AG09319 (cell line): ENCODE data around the gene NFKBIA.

Experiments used
- DNase-seq: peaks from one replicate; pipeline ENCODE4 v3.0.0-alpha.2; 2010; ENCODE audit warnings: low read depth; ENCODE audit errors: extremely low read depth
- CTCF ChIP-seq: IDR thresholded peaks from 2 replicates; pipeline ENCODE4 v1.5.1; 2011; ENCODE audit warnings: low read depth, mild to moderate bottlenecking, inconsistent platforms, low read length, moderate library complexity

Gene NFKBIA

GRCh38 chr14:35433826-35434225 lies 29.3 kb upstream of the NFKBIA start:
- DNase-seq, result no peak
- TF ChIP-seq CTCF, result no peak

- TF ChIP-seq CTCF, result no peak
- no peak for DNase-seq
These were observed 26.1 kb upstream of the NFKBIA start for GRCh38 chr14:35430459-35431199.

GRCh38 chr14:35429951-35430350 lies 25.4 kb upstream of the NFKBIA start:
- no peak for DNase-seq
- TF ChIP-seq CTCF, result no peak

GRCh38 chr14:35425850-35426249 lies 21.3 kb upstream of the NFKBIA start:
- no peak for DNase-seq
- no peak for TF ChIP-seq CTCF

- DNase-seq, result no peak
- TF ChIP-seq CTCF, result no peak
These were observed 19.1 kb upstream of the NFKBIA start for GRCh38 chr14:35423621-35424020.

GRCh38 chr14:35420036-35420811 lies 15.7 kb upstream of the NFKBIA start:
- TF ChIP-seq CTCF, result no peak
- no peak for DNase-seq

- DNase-seq, result no peak
- no peak for TF ChIP-seq CTCF
These were observed 14.9 kb upstream of the NFKBIA start for GRCh38 chr14:35419429-35419841.
